HepG2 (cell line): ENCODE results near the gene CCDC85C. TPM values are rescaled to one million over a fixed set of nuclear protein-coding genes. Genes with fewer than 3 reads are reported as not detected.

Experiments
- CC2D1A ChIP-seq: sonication (generic); formaldehyde crosslinking; IDR thresholded peaks from 2 replicates; pipeline ENCODE4 v1.8.1; 2023; ENCODE audit warnings: mild to moderate bottlenecking, missing genetic modification reagents
- DR1 ChIP-seq: sonication (generic); formaldehyde crosslinking; IDR thresholded peaks from 2 replicates; pipeline ENCODE4 v1.8.0; 2021; ENCODE audit warnings: mild to moderate bottlenecking, missing genetic modification reagents, inconsistent platforms
- ELF3 ChIP-seq: IDR thresholded peaks from 2 replicates; pipeline ENCODE4 v1.6.1; 2016; ENCODE audit warnings: missing genetic modification reagents, missing compliant biosample characterization
- FOXA3 ChIP-seq: IDR thresholded peaks from 2 replicates; pipeline ENCODE4 v1.6.1; 2016; ENCODE audit warnings: missing genetic modification reagents, missing compliant biosample characterization
- FOXO1 ChIP-seq: sonication (generic); formaldehyde crosslinking; IDR thresholded peaks from 2 replicates; pipeline ENCODE4 v1.4.0; 2020; ENCODE audit warnings: missing genetic modification reagents
- GATAD1 ChIP-seq: IDR thresholded peaks from 2 replicates; pipeline ENCODE4 v1.6.1; 2016; ENCODE audit warnings: missing genetic modification reagents, missing compliant biosample characterization
- KMT2A ChIP-seq: sonication (generic); formaldehyde crosslinking; IDR thresholded peaks from 2 replicates; pipeline ENCODE4 v1.4.0; 2020; ENCODE audit warnings: missing genetic modification reagents
- NCOA2 ChIP-seq: sonication (generic); formaldehyde crosslinking; IDR thresholded peaks from 2 replicates; pipeline ENCODE4 v1.8.0; 2022; ENCODE audit warnings: inconsistent platforms
- PCBP1 ChIP-seq: fragments of 200-400 bp; formaldehyde crosslinking; IDR thresholded peaks from 2 replicates; pipeline ENCODE4 v1.6.1; 2017; ENCODE audit warnings: mild to moderate bottlenecking, low read depth, low read length, borderline replicate concordance
- RXRA ChIP-seq: sonication (generic); formaldehyde crosslinking; IDR thresholded peaks from 2 replicates; pipeline ENCODE4 v1.5.1; 2020; ENCODE audit warnings: missing genetic modification reagents
- ZFP41 ChIP-seq: sonication (generic); formaldehyde crosslinking; IDR thresholded peaks from 2 replicates; pipeline ENCODE4 v1.4.0; 2020; ENCODE audit warnings: mild to moderate bottlenecking, missing genetic modification reagents, borderline replicate concordance
- ZNF282 ChIP-seq: fragments of 450-650 bp; IDR thresholded peaks from 2 replicates; pipeline ENCODE4 v1.6.1; 2018; ENCODE audit not compliant: partially characterized antibody
- ZNF331 ChIP-seq: sonication (generic); formaldehyde crosslinking; IDR thresholded peaks from 2 replicates; pipeline ENCODE4 v1.4.0; 2020; ENCODE audit warnings: missing genetic modification reagents
- ZNF614 ChIP-seq: IDR thresholded peaks from 2 replicates; pipeline ENCODE4 v1.6.1; 2018; ENCODE audit warnings: missing biosample characterization, missing genetic modification reagents, inconsistent platforms, borderline replicate concordance
- ZNF792 ChIP-seq: IDR thresholded peaks from 2 replicates; pipeline ENCODE4 v1.6.1; 2016
- polyA plus RNA-seq, 8 experiments: library from polyadenylated mRNA; depleted of rRNA in 3 of 8; stranded (reverse) in 7 of 8; unstranded in 1 of 8; fragments of >200 nt; fragmentation: Illumina TruSeq in 4 of 8; extraction: Trizol in 4 of 8; gene quantifications; 2 replicates each; pipeline versions ENCODE4 v1.2.1 to v1.2.3, GENCODE V29; 2011 to 2016; ENCODE audit warnings: low read depth in 4 of 8, missing spikeins in 1 of 8, mixed read lengths in 1 of 8; ENCODE audit not compliant: insufficient read depth in 1 of 8
- total RNA-seq, 5 experiments: library from RNA; depleted of rRNA; stranded (reverse); fragments of >200 nt; fragmentation: Illumina TruSeq; extraction: Trizol; gene quantifications; 2 replicates each; pipeline ENCODE4 v1.2.3, GENCODE V29; 2016; ENCODE audit warnings: low read depth in 1 of 5
- TF ChIP-seq, protein P1 (sequence below): sonication (generic); formaldehyde crosslinking; IDR thresholded peaks from 2 replicates; pipeline ENCODE4 v1.4.0; 2020; ENCODE audit warnings: missing genetic modification reagents
- TF ChIP-seq, protein P2 (sequence below): sonication (generic); formaldehyde crosslinking; IDR thresholded peaks from 2 replicates; pipeline ENCODE4 v1.5.0; 2020; ENCODE audit warnings: mild to moderate bottlenecking, missing genetic modification reagents
- TF ChIP-seq, protein P3 (sequence below): sonication (generic); formaldehyde crosslinking; IDR thresholded peaks from 2 replicates; pipeline ENCODE4 v1.4.0; 2020; ENCODE audit warnings: missing genetic modification reagents, borderline replicate concordance
- TF ChIP-seq, protein P4 (sequence below): sonication (generic); formaldehyde crosslinking; IDR thresholded peaks from 2 replicates; pipeline ENCODE4 v1.5.1; 2020; ENCODE audit warnings: missing genetic modification reagents, mild to moderate bottlenecking, borderline replicate concordance
- TF ChIP-seq, protein P5 (sequence below): sonication (generic); formaldehyde crosslinking; IDR thresholded peaks from 2 replicates; pipeline ENCODE4 v1.8.0; 2023; ENCODE audit warnings: mild to moderate bottlenecking, missing genetic modification reagents

Gene CCDC85C
- total and polyA plus RNA-seq, 2 of the 13 experiments (the other 11 are each of a cell fraction or from before 2014, with no cell fraction given) = 18.8 to 43.8 TPM

DNA sequence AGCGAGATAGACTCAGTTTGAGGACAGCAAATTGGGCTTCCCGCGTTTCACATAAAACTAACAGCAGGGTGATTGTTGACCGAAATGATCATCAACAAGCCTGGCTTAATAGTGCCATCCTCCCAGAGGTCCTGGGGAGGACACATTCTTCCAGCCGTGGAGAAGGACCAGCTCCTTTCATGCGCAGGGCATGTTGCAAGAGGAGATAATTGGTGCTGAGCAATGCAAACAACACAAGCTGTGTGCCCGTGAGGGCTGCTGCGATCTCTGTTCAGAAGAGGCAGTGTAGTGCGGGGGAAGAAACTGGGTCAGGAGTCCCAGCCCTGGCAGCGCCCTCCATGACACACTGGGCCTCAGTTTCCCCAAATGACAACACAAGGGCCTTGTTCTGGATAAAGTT, 54.3 kb downstream of the CCDC85C start (continued):
- no peak for TF ChIP-seq DR1 (CRISPR knock-in tag)
- TF ChIP-seq, protein P1, sequence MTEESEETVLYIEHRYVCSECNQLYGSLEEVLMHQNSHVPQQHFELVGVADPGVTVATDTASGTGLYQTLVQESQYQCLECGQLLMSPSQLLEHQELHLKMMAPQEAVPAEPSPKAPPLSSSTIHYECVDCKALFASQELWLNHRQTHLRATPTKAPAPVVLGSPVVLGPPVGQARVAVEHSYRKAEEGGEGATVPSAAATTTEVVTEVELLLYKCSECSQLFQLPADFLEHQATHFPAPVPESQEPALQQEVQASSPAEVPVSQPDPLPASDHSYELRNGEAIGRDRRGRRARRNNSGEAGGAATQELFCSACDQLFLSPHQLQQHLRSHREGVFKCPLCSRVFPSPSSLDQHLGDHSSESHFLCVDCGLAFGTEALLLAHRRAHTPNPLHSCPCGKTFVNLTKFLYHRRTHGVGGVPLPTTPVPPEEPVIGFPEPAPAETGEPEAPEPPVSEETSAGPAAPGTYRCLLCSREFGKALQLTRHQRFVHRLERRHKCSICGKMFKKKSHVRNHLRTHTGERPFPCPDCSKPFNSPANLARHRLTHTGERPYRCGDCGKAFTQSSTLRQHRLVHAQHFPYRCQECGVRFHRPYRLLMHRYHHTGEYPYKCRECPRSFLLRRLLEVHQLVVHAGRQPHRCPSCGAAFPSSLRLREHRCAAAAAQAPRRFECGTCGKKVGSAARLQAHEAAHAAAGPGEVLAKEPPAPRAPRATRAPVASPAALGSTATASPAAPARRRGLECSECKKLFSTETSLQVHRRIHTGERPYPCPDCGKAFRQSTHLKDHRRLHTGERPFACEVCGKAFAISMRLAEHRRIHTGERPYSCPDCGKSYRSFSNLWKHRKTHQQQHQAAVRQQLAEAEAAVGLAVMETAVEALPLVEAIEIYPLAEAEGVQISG (CRISPR knock-in tag) = no peak
- TF ChIP-seq FOXA3 (CRISPR knock-in tag) = peak; percentile 74
- TF ChIP-seq, protein P2, sequence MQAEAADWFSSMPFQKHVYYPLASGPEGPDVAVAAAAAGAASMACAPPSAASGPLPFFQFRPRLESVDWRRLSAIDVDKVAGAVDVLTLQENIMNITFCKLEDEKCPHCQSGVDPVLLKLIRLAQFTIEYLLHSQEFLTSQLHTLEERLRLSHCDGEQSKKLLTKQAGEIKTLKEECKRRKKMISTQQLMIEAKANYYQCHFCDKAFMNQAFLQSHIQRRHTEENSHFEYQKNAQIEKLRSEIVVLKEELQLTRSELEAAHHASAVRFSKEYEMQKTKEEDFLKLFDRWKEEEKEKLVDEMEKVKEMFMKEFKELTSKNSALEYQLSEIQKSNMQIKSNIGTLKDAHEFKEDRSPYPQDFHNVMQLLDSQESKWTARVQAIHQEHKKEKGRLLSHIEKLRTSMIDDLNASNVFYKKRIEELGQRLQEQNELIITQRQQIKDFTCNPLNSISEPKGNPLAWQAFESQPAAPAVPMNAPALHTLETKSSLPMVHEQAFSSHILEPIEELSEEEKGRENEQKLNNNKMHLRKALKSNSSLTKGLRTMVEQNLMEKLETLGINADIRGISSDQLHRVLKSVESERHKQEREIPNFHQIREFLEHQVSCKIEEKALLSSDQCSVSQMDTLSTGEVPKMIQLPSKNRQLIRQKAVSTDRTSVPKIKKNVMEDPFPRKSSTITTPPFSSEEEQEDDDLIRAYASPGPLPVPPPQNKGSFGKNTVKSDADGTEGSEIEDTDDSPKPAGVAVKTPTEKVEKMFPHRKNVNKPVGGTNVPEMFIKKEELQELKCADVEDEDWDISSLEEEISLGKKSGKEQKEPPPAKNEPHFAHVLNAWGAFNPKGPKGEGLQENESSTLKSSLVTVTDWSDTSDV (CRISPR knock-in tag) = no peak
- TF ChIP-seq FOXO1 = peak; percentile 65
- TF ChIP-seq KMT2A (CRISPR knock-in tag) = 0 out of 2 replicates have a peak, but pooled peaks have one; percentile 52
- TF ChIP-seq, protein P3, sequence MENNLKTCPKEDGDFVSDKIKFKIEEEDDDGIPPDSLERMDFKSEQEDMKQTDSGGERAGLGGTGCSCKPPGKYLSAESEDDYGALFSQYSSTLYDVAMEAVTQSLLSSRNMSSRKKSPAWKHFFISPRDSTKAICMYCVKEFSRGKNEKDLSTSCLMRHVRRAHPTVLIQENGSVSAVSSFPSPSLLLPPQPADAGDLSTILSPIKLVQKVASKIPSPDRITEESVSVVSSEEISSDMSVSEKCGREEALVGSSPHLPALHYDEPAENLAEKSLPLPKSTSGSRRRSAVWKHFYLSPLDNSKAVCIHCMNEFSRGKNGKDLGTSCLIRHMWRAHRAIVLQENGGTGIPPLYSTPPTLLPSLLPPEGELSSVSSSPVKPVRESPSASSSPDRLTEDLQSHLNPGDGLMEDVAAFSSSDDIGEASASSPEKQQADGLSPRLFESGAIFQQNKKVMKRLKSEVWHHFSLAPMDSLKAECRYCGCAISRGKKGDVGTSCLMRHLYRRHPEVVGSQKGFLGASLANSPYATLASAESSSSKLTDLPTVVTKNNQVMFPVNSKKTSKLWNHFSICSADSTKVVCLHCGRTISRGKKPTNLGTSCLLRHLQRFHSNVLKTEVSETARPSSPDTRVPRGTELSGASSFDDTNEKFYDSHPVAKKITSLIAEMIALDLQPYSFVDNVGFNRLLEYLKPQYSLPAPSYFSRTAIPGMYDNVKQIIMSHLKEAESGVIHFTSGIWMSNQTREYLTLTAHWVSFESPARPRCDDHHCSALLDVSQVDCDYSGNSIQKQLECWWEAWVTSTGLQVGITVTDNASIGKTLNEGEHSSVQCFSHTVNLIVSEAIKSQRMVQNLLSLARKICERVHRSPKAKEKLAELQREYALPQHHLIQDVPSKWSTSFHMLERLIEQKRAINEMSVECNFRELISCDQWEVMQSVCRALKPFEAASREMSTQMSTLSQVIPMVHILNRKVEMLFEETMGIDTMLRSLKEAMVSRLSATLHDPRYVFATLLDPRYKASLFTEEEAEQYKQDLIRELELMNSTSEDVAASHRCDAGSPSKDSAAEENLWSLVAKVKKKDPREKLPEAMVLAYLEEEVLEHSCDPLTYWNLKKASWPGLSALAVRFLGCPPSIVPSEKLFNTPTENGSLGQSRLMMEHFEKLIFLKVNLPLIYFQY = no peak
- TF ChIP-seq, protein P4, sequence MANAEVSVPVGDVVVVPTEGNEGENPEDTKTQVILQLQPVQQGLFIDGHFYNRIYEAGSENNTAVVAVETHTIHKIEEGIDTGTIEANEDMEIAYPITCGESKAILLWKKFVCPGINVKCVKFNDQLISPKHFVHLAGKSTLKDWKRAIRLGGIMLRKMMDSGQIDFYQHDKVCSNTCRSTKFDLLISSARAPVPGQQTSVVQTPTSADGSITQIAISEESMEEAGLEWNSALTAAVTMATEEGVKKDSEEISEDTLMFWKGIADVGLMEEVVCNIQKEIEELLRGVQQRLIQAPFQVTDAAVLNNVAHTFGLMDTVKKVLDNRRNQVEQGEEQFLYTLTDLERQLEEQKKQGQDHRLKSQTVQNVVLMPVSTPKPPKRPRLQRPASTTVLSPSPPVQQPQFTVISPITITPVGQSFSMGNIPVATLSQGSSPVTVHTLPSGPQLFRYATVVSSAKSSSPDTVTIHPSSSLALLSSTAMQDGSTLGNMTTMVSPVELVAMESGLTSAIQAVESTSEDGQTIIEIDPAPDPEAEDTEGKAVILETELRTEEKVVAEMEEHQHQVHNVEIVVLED = no peak
- TF ChIP-seq GATAD1 (CRISPR knock-in tag) = no peak
- TF ChIP-seq ZNF792 (CRISPR knock-in tag) = no peak
- no peak for TF ChIP-seq PCBP1
- TF ChIP-seq CC2D1A = no peak
- no peak for TF ChIP-seq ZFP41 (CRISPR knock-in tag)
- TF ChIP-seq ZNF614 (CRISPR knock-in tag) = peak; percentile 49; the same call in 1 of the 2 replicates
- peak; percentile 62 for TF ChIP-seq ELF3 (CRISPR knock-in tag)
- TF ChIP-seq ZNF331 (CRISPR knock-in tag) = peak; percentile 79
- TF ChIP-seq, protein P5, sequence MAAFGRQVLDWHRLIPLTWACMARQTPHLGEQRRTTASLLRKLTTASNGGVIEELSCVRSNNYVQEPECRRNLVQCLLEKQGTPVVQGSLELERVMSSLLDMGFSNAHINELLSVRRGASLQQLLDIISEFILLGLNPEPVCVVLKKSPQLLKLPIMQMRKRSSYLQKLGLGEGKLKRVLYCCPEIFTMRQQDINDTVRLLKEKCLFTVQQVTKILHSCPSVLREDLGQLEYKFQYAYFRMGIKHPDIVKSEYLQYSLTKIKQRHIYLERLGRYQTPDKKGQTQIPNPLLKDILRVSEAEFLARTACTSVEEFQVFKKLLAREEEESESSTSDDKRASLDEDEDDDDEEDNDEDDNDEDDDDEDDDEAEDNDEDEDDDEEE (CRISPR knock-in tag) = no peak
- no peak for TF ChIP-seq ZNF282
- peak; percentile 51; the same call in 1 of the 2 replicates for TF ChIP-seq RXRA (CRISPR knock-in tag)
- TF ChIP-seq NCOA2 = peak; percentile 36; the same call in 1 of the 2 replicates
